ENCODE measurements around the gene KLHL13.
"Not testable (repeated sequence)": the region's sequence is repeated elsewhere in the genome, so short reads cannot be mapped to it uniquely, and the experiment has no call there.

The KLHL13 gene, protein sequence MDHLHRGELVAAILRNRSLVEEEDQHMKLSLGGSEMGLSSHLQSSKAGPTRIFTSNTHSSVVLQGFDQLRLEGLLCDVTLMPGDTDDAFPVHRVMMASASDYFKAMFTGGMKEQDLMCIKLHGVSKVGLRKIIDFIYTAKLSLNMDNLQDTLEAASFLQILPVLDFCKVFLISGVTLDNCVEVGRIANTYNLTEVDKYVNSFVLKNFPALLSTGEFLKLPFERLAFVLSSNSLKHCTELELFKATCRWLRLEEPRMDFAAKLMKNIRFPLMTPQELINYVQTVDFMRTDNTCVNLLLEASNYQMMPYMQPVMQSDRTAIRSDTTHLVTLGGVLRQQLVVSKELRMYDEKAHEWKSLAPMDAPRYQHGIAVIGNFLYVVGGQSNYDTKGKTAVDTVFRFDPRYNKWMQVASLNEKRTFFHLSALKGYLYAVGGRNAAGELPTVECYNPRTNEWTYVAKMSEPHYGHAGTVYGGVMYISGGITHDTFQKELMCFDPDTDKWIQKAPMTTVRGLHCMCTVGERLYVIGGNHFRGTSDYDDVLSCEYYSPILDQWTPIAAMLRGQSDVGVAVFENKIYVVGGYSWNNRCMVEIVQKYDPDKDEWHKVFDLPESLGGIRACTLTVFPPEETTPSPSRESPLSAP

DNA sequence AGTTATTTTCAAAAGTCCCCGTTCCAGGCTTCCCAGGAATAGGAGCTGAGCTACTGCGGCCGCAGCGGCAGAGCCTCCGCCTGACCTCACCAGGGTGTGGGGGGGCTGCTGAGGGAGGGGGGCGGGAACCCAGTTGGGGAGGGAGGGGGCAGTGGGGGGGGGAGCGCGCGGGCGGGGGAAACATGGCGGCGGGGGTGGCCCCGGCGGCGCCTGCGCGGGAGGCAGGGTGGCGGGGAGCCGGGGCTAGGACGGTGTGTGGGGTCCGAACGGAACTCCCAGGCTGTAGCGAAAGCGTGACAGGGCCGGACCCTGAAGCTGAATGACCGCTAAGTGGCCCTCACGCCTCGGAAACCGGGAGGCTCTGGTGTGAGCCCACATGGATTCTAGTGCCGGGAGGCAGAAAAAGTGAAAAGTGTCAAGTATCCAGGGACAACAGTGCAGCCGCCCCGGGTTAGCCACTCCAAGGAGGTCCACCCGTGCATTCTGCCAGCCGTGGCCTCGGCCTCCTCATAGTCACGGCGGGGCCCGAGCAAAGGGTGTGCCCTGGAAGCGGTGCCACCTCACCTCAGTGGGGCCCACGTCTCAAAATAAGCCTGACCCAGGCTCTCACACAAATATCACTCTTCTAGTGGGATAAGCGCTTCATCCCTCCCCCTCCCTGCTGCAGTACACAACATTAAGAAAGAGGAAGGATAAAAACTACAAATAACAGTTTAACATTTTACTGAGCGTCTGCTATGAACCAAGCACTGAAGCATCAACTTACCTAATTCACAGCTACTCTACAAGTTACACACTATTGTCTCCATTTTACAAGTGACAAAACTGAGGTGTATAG is at the start of gene KLHL13:
TSS of gene KLHL13 (minus strand) at position 98 of the 838 bp plus-strand sequence. CDS start 88,337 bp downstream, outside the sequence.
- DNase-seq, result peak in 50 of 56 donors; percentile 1 to 64 (median 26)

DNA sequence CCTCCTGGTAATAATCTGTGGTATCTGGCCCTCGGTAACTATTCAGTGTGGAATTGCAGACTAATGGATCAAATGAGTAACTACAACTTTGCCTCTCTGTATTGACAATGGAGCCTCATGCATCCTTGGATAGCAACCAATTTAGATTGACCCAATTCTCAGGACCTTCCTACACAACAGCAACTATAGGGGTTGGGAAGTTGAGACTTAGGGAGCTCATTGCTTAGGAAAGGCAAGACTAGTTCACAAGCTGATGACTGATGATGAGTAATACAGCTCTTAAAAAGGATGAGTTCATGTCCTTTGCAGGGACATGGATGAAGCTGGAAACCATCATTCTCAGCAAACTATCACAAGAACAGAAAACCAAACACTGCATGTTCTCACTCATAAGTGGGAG is 47.5 kb upstream of the KLHL13 start:
- no peak for DNase-seq

DNA sequence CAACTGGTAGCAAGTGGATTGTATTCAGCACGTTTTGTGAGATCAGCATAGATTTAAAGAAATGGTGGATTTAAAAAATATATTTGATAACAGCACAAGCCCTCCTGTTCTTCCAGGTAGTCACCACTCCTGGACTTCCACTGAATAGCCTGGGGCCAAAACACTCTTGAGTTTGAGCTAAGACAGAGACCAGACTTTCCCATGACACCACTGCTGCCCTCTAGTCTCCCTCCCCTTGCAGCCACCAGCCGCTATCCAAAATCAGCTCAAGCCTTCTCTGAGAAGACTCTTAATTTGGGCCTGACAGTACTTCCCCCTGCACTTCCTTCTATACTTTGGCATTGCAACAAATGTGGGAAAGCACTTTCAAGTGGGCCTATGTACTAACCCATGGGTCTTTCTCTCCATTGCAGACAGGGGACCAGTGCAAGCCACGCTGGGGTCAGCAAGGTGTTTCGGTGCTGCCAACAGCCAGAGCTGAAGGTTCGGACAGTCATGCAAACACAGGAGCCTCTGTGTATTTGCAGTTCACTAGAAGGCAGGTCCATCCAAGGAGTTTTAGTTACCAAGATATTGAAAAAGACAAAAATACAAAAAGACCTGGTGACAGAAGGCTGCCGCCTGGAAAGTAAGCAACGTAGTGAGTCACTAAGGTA is 40.5 kb upstream of the KLHL13 start:
- no peak for DNase-seq

DNA sequence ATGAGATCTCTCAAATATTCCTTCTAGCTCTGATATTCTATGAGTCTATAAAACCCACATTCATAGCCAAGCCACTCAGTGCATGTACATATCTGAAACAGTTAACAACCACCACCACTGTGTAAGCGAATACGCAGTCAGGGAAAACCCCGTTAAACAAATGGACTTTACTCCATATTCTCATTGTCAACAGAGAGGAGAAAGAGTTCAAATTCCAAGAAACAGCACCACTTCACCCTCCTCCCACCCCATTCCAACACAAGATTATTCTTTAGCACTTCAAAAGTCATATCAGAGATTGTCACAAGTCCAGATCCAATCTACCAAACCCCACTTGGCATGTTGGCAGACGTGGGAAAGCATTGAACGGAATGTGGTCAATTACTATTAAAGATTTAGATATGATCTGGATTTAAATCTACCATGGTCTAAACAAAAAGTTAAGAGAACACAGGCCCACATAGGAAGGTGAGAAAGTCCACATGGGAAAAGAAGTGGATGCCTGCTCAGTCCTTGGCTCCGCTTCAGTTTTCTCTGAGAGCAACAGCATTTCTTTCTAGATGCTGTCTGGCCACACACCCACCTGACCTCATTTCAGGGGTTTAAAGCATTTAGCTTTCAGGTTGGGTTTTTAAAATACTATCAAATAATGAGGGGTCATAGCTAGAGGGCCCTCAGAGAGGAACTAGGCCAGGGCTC is 39.8 kb upstream of the KLHL13 start:
- no peak for DNase-seq

DNA sequence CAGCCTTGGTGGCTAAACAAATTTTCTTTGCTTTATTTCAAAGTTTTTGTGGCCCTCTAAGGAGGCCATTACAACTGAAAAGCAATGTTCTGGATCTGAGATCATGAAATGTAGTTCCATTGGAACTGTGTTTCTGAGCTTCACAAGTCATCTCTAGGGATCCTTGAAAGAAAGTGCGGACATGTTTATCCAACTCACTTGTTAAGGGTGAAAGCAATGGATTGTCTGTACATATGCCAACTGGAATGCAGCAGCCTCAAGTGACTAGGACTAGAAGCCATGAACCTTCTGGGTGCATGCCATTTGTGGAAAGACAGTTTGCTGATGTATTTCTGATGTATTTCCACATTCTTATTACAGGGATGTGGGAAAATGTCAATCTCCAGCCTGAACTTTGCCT is 36.7 kb upstream of the KLHL13 start:
- no peak for DNase-seq

DNA sequence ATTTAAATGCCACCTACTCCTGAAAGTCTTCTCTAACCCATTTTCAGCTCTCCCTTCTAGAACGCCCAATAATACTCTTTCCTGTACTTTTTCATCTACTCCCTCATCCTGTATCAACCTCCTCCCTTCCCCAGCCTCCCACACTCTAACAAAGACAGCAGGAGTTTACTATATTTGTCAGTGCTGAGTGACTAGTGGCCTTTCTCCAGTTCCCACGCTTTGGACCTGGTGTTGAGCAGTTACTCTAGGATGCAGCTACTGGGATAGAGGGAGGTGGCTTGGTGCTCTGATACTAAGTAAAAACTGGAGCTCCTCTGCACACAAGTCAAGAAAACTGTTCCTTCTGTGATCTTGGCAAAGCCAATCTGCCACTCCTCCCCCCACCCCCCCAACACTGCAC is 36.1 kb upstream of the KLHL13 start:
- no peak for DNase-seq

DNA sequence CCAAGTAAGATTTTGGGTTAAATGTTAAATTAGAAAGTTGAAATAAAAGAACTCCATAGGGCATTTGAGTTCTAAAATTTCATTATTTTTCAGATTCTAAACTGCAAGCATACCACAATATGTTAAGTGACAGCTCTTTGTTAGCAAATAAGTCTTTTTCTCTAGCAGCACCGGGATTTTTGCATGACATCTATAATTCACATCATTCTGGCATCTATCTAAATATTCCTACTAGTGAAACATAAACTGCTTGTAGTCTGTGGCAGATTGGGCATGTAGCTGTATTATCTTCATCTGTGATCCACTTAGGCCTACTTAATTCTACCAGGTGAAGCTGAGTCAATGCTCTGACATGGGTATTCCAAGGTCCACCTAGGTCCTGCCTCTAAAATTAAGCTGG is 32.1 kb upstream of the KLHL13 start:
- no peak for DNase-seq

DNA sequence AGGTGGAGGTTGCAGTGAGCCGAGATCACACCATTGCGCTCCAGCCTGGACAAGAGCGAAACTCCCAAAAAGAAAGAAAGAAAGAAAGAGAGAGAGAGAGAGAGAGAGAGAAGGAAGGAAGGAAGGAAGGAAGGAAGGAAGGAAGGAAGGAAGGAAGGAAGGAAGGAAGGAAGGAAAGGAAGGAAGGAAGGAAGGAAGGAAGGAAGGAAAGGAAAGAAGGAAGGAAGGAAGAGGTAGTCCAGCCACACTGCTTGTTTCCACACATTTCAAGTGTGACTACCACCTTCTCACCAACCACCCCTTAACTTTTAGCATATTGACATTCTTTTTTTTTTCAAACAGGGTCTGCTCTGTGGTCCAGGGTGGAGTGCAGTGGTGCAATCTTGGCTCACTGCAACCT is 31.2 kb upstream of the KLHL13 start:
- not testable (repeated sequence) for DNase-seq

DNA sequence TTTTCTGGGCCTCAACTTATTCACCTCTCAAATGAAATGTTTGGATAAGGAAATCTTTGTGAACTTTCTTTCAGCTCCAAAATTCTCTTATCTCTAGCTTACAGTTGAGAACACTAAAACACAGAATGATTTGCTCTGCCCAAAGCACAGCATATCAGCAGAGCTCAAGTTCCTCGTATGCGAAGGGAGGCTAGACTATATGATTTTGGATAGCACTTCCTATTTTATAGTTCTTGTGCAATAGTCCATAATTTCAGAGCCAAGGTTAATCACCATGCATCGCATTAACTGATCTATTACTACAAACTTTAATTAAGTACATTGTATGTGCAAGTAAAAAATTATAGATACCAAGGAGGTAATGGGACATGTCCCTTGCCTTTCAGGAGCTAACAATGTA is 27.0 kb upstream of the KLHL13 start:
- DNase-seq, result no peak

DNA sequence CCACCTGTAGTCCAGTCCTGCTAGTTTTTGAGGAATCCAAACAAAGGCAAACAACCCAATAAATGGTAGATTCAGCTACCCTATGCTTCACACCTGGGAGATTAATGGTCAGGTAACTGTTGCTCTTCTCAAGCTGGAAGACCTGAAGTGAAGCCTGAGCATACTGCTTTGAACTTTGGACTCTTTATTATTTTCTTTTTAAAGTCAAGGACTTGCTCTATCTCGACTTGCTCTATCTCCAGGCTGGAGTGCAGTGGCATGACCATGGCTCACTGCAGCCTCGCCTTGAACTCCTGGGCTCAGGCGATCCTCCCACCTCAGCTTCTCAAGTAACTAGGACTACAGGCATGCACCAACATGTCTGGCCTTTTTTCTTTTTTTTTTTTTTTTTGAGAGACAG is 14.7 kb upstream of the KLHL13 start:
- DNase-seq, result no peak

DNA sequence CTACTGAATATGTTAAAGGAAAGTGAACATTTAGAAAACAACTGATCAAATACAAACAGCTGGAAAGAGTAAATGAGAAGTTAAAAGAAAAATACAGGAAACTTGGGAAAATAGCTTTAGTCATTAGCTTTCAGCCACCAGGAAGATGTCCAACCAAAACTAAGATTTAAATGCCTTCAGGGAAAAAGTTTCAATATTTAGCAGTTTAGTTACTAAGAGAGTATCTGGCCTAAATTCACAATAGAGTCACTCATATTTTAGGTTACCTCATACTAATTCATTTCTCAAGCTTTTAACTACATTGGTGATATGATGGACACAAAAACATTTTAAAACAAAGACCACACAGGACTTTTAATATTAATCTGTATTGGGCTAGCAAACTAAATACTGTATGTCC is 13.1 kb upstream of the KLHL13 start:
- DNase-seq, result no peak

DNA sequence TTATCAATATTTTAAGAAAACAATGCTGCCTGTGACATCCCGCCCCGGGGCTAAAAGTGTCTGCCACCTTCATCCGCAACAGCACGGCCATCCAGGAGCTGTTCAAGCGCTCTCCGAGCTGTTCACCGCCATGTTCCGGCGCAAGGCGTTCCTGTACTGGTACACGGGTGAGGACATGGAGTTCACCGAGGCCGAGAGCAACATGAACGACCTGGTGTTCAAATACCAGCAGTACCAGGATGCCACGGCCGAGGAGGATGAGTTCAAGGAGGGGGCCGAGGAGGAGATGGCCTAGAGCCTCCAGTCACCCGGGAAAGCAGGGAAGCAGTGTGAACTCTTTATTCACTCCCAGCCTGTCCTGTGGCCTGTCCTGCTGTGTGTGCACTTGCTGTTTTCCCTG is 12.1 kb upstream of the KLHL13 start:
- DNase-seq, result no peak

DNA sequence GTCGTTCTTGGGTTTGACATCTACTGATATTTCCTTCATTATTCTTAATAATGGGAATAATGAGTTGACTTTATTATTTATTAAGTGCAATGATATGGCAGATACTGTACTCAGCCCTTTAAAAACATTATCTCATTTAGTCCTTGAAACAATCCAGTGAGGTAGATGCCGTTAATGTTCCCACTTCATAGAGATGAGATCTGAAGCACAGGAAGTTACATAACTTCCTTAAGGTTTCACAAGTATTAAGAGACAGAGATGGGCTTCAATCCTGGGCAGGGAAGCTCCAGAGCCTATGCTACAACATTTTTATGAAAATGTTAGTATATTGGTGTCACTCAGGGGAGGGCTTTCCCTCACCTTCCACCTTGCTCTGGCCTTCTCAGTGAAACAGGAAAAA is 9.7 kb upstream of the KLHL13 start:
- DNase-seq, result no peak

DNA sequence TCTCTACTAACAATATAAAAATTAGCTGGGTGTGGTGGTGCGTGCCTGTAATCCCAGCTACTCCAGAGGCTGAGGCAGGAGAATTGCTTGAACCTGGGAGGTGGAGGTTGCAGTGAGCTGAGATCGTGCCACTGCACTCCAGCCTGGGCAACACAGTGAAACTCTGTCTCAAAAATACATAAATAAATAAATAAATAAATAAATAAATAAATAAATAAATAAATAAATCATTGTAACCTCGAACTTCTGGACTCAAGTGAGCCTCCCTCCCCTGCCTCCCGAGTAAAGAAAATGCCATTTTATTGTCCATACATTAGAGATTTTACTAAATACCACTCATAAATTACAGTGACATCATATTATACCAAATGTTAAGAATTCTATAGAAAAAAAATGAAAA is 7.6 kb upstream of the KLHL13 start:
- DNase-seq, result not testable (repeated sequence)

DNA sequence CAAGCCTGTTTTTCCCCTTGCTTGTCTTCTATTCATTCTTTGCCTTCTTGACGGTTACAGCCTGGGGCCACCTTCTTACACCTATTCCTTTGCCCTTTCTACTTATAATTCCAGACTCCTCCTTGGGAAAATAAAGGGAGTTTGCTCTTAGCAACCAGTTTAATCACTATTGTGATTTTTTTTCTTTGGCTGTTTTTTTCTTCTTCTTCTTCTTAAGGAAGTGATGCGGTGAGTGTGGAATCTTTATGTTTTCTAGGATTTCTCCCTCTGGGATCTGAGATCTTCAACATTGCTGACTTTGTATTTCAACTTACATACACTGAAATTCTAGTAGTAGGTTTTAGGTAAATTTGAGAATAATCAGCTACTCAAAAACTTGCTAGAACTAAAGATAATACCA is 1.1 kb upstream of the KLHL13 start:
- DNase-seq, result no peak

DNA sequence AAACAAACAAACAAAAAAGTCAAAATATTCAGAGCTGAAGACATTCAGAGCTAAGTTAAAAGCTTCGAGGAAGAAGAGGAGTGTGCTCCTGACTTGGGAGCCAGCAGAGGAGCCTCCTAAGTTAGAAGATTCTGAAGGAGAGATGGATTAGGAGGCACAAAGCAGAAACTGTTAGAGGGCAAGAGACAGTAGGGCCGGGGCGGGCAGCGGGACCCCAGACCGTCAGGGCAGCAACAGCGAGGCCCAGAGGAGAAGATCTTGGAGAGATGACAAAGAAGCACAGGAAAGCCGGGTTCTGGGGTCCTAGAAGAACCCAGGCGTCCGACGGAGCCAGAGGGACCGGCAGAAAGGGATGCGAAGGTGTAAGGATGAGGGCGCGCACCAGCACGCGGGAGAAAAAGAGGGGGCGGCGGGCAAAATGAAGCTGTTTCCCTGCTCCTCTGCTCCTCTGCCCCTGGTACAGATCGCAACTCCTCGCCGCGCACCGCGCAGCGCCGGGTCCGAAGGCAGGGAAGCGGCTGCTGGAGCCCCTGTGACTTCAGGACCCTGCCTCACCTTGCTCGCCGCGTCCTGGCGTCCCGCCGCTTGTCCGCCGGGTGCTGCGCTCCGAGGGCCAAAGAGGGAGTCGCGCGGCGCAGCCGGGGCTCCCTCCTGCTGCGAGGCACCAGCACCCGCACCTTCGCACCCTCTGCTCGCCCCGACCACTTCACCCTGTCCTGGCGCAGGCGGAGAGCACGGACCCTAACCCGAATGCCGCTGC is 477 bp downstream of the KLHL13 start:
- peak in 36 of 56 donors; percentile 1 to 58 (median 23) for DNase-seq

DNA sequence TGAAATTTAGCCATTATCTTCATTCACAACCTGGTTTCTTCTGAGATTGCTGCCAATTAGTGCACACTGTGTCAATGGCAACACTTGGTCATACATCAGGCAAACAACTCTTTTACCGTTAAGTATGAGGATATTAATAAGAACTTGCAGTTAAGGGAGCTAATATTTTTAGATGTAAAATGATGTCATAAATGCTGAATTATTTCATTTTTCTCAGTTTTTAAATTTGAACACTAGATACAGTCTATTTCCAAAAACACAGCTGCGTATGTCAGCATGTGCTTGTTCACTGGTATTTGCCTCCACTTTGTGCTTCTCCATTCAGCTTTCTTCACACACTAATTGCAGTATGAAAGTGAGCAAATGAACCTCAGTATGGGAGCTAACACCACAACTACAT is 1.6 kb downstream of the KLHL13 start:
- no peak for DNase-seq

DNA sequence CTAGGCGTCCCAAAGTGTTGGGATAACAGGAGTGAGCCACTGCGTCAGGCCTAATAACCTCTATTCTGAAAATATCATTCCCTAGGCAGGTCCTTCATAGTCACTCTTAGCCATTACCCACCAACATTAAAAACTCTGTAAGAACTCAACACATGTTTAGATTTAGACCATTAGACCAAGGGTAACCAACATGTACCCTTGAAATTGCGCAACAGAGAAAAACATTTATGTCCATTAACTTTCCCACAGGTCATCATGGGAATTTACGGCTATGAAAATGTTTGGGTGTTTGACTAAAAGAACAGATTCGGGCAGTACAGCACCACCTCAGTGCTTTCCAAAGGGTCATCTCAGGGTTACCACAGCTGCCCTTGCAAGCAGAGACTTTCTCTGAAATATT is 7.5 kb downstream of the KLHL13 start:
- DNase-seq, result no peak

DNA sequence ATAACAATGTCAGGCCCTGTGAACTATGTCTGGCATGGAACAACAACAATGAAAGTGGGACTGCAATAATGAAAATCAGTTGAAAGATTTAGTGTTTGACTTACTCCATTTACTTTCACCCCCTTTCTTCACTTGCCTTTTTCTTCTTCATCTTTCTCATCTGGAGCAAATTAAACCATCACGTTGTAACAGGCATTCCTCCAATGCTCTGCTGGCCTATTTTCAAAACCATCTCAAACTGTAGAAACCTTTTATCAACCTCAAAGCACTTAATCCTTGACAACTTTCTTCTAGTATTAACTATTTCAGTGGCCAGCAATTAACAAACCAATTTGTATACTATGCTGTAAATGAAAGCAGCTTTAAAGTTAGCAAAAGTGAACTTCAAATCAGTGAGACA is 8.3 kb downstream of the KLHL13 start:
- DNase-seq, result no peak

DNA sequence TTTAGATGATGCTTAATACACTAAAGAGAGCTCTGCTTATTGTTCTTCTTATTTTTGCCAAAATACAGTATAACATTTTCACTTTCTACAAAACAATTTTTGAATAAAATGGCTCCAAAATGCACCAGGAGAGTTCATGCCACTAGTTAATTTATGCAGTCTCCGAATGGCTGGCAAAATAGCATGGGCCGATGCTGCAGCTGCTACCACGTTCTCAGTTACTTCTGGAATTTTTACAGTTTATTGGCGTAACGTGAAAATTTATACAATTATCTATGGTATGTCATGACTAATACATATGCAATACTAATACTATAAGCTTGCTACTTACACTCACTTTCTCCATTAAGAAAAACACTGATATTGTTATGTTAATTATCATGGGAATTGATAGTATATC is 16.5 kb downstream of the KLHL13 start:
- no peak for DNase-seq

Measured in nucleus accumbens (tissue), 56 donors.